ENCODE measurements around the gene SP4.

- TF ChIP-seq CTCF (IDR thresholded peaks at IDR 0.05), result no peak
- no peak for TF ChIP-seq POLR2A (IDR thresholded peaks at IDR 0.05)
Measured at GRCh38 chr7:21468969-21469368, 41.1 kb downstream of the SP4 start.

Data from body of pancreas (tissue), 4 donors.